ENCODE data around the gene ANKRD16.
"Not testable (repeated sequence)": the region's sequence is repeated elsewhere in the genome, so short reads cannot be mapped to it uniquely, and the experiment has no call there.

Gene ANKRD16

GRCh38 chr10:5903563-5903962 lies 13.9 kb upstream of the ANKRD16 start:
- DNase-seq (ENCODE audit: low spot score) = no peak

DNA sequence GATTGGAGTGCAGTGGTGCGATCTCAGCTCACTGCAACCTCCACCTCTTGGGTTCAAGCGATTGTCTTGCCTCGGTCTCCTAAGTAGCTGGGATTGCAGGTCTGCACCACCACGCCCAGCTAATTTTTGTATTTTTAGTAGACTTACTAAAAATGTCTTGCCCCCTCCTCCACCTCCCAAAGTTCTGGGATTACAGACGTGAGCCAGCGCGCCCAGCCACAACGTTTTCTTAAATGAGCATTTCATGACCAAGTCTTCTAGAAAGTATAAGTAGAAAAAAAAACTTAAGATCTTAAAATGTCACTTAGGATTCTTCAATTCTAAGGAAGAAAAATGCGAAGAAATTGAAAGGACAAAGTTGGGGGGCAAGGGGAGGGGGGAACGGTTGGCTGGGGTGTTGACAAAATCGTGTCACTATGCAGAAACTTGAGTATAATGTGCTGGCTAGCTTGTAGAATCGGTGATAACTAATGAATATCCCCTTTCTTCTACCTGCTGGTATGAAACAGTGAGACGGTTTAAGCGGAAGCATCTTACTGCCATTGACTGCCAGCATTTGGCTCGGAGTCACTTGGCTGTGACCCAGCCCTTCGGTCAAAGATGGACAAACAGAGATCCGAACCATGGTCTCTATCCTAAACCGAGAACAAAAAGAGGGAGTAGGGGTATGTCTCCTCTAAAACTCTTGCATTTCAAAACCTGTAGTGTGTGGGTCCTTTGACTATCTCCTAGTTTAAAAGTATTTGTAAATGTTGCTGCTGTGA lies 13.0 kb upstream of the ANKRD16 start:
- DNase-seq (ENCODE audit: low spot score) = no peak

- DNase-seq (ENCODE audit: low spot score) = no peak
Observed at GRCh38 chr10:5900247-5900646, 10.6 kb upstream of the ANKRD16 start.

- DNase-seq (ENCODE audit: low spot score) = no peak
Observed at GRCh38 chr10:5898163-5898562, 8.5 kb upstream of the ANKRD16 start.

DNA sequence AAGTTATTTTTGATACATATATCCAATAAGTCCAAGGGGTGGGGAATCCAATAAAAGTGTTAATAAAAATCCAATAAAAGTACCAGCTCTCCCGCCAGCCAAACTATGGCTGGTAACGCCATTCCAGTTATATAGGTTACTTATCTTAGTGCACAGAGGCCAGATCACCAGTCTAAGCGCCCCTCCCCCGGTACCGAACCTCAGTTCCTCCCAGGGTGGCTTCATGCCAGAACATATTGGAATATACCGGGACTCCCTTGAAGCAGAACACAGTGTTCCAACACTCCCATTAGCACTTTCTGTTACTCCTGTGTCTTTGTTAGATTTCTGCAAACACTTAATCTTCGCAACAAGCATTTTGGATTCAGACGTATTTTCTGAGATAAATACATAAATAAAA lies 7.8 kb upstream of the ANKRD16 start:
- DNase-seq (ENCODE audit: low spot score) = no peak

DNA sequence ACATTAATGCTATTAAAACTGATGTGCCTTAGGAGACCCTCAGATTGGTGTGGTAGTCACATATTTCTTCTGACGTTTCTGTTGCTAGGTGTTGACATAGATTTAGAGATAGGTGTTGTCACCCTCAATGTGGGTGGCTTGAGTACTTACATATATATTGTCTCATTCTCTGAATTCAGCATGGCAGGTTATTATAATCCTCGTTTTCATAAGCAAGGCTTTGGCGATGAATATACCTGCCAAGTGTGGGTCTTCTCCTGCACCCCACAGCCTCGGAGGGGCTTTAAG lies 7.3 kb upstream of the ANKRD16 start:
- no peak for DNase-seq (ENCODE audit: low spot score)

- no peak for DNase-seq (ENCODE audit: low spot score)
Observed at GRCh38 chr10:5896208-5897052, 6.7 kb upstream of the ANKRD16 start.

- DNase-seq (ENCODE audit: low spot score) = no peak
Observed at GRCh38 chr10:5895804-5896203, 6.1 kb upstream of the ANKRD16 start.

DNA sequence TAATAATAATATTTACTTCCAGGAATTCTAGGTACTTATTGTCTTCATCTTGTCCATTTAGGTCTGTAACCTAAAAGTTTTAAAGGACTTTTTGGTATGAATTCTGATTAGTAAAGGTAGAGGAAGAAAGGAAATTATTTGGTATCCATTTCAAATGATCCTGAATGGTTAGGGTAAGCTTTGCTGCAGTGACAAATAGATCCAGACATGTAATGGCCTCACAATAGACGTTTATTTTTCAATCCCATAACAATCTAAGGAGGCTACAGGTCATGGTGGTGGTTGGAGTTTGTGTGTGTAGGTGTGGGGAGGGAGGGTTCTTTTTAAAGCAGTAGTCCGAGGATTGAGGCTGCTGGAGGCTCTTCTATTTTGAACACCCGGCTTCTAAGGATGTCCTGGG lies 5.7 kb upstream of the ANKRD16 start:
- DNase-seq (ENCODE audit: low spot score) = no peak

DNA sequence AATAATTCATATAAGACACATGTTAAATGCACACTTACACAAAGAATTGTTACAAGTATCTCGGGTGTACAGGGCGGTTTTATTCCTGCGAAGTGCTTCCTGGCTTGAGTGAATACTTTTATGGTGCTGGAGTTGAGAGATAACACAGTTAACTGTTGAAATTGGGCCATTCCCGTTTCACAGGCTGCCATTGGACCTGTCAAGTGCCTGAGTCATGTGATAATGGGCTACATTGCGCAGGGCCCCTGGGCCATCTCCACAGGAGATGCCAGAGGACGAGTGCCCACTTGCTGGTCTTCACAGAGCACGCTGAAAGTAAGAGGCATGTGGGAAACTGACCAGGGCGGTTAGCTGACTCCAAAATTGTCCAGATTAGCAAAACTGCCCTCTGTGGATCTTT lies 5.2 kb upstream of the ANKRD16 start:
- DNase-seq (ENCODE audit: low spot score) = no peak

DNA sequence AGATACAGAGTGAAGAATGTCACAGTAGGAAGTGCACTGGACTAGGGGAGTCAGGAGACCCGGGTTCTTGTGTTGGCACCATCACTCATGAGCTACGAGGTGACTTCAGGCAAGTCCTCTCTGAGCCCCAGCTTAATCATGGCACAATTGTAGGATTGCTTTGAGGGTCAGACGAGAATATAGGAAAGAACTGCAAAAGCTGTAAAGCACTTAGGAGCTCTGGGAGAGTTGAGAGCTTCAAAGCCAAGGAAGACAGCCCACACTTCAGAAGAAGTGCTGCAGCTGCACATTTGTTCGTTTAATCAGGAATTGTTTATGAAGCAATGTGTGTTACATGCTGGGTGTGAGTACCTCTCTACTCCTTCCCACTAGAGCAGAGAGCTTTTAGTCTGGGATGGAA lies 4.7 kb upstream of the ANKRD16 start:
- no peak for DNase-seq (ENCODE audit: low spot score)

DNA sequence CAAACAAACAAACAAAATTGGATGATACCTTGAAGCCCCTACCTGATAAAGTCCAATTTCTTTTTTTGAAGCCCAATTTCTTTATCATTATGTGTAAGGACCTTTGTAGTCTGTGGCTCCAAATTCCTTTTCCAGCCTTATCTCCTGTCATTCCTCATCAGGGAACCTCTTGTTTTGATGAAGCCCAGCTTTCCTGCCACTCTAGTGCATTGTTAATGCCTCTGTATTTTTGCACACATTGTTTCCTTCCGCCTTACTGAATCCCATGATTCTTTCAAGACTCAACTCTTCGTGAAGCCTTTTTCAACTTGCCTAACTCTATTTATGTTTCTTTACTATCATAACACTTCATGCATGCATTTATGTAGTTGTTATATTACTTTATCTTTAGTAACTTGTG lies 3.6 kb upstream of the ANKRD16 start:
- no peak for DNase-seq (ENCODE audit: low spot score)

DNA sequence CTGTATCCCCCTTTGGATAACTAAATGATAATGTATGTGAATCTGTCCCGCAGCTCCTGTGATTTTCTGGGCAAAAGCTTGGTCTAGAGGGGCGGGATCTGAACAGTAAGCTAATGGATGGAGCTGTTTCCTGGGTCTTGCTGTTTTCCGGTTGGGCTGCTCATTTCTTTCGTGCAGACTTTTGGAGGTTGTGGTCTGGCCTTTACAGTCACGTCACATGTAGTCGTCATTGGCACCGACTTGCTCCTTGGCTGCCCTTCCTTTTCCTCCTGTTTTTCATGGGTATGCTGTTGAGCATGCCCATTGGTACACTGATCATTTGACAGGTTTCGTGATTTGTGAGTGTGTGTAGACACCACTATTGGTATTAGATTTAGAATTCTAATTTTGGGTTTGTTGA lies 2.3 kb upstream of the ANKRD16 start:
- DNase-seq (ENCODE audit: low spot score) = peak; percentile 32

DNA sequence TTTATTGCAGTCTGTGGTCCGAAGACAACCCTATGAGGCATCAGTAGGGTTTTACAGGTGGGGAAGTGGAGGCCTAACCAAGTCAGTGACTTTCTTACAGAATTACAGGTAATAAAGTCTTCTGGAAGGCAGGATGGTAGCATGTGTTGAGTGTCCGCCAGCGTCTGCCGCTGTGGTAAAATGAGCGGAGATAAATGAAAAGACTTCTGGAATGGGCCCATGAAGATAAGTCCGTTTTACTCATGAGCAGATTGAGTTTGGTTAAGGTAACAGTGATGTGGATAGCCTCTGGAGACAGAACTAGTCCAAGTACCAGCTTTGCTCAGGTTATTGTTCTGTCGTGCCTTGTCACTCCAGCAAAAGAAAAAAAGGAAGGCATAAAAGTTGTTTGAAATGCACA lies 1.3 kb upstream of the ANKRD16 start:
- DNase-seq (ENCODE audit: low spot score) = no peak

GRCh38 chr10:5890452-5890915 lies 791 bp upstream of the ANKRD16 start:
- DNase-seq (ENCODE audit: low spot score) = peak; percentile 38

- DNase-seq (ENCODE audit: low spot score) = peak; percentile 38
Observed at GRCh38 chr10:5888843-5889623, 660 bp downstream of the ANKRD16 start.

- DNase-seq (ENCODE audit: low spot score) = no peak
Observed at GRCh38 chr10:5888351-5888750, 1.3 kb downstream of the ANKRD16 start.

DNA sequence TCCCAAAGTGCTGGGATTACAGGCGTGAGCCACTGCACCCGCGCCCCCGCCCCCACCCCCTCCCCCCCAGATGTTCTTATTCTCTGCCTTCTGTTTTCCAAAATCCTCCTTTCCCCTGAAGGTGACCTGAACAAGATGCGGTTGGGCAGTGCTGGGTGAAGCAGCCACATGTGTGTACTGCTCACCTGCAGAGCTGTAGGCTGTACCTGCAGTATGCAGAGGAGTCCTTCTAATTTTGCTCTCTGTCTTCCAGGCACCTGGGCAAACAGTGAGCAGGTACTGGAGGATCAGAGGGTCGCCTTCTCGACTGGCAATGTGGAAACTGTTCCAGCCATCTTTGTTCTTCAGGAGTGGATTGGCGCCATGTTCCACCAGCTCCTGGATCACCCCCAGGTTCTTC lies 2.1 kb downstream of the ANKRD16 start:
- no peak for DNase-seq (ENCODE audit: low spot score)

GRCh38 chr10:5887029-5887428 lies 2.7 kb downstream of the ANKRD16 start:
- no peak for DNase-seq (ENCODE audit: low spot score)

DNA sequence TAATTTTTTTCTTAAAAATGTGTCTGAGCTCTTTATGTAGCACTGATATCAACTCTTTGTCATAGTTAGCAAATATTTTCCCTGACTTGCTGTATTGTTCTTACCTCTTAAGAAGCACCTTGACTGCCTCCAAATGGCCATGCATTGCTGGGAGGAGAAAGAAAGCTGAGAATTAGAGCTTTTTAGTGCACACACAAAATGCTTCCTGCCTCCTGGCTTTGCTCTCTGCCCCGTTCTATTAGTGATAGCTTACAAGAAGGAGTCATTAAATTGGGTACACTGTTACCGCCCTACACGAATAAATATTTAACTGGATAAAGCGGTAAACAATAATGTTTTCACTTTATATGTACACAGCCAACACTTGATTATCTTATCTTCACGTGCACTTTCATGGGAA lies 4.1 kb downstream of the ANKRD16 start:
- no peak for DNase-seq (ENCODE audit: low spot score)

- DNase-seq (ENCODE audit: low spot score) = no peak
Observed at GRCh38 chr10:5882961-5883360, 6.7 kb downstream of the ANKRD16 start.

DNA sequence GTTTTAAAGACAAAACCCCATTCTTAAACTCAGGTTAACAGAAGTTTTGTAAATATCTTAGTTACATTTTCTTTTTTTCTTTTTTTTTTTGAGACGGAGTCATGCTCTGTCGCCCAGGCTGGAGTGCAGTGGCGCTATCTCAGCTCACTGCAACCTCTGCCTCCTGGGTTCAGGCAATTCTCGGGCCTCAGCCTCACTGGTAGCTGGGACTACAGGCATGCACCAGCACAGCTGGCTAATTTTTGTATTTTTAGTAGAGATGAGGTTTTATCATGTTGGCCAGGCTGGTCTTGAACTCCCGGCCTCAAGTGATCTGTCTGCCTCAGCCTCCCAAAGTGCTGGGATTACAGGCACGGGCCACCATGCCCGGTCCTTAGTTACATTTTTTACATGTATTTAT lies 12.7 kb downstream of the ANKRD16 start:
- DNase-seq (ENCODE audit: low spot score) = not testable (repeated sequence)

Measured in AG08396 (cell line).